Epidermal melanocyte (primary cell): ENCODE results near the gene MBD3L3.
"Not testable (repeated sequence)": the region's sequence is repeated elsewhere in the genome, so short reads cannot be mapped to it uniquely, and the experiment has no call there.

Source experiments
- DNase-seq: peaks from one replicate; pipeline ENCODE4 v3.0.0; 2011; ENCODE audit warnings: low spot score; ENCODE audit not compliant: insufficient read length

MBD3L3 gene

DNA sequence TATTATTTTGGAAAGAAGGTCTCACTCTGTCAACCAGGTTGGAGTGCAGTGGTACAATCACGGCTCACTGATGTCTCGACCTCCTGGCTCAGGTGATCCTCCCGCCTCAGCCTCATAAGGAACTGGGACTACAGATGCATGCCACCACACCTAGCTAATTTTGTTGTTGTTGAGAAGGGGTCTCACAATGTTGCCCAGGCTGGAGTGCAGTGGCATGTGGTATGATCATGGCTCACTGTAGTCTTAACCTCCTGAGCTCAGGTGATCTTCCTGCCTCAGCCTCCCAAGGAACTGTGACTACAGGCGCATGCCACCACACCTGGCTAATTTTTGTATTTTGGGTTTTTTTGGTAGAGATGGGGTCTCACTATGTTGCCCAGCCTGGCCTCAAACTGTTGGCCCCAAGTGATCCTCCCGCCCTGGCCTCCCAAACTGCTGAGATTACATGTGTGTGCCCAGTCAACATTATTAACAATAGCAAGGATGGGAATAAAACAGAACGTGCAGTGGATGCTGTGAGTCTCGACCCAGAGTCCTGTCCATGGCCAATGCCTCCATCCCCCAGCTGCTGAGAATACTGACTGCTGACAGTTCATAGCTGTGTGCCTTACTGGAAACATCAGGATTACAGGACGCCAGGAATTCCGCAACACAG lies 5.4 kb upstream of the MBD3L3 start:
- no peak for DNase-seq

DNA sequence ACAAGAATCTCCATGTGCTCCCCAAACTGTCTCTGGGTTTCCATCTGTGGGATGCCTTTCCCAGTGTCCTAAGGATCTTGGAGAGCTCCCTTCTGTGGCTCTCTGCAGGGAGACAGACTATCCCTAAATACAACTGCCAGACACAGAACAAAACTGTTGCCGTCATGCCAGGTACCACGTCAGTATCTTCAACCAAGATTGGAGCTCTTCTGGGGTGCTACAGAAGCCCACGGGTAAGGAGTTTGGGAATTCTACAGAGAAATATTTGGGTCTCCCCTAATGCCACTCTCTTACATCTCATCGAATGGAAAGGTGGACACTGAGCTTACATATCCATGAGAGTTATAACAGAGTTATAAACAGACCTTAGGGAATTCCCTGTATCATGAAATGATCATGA lies 4.9 kb upstream of the MBD3L3 start:
- no peak for DNase-seq

DNA sequence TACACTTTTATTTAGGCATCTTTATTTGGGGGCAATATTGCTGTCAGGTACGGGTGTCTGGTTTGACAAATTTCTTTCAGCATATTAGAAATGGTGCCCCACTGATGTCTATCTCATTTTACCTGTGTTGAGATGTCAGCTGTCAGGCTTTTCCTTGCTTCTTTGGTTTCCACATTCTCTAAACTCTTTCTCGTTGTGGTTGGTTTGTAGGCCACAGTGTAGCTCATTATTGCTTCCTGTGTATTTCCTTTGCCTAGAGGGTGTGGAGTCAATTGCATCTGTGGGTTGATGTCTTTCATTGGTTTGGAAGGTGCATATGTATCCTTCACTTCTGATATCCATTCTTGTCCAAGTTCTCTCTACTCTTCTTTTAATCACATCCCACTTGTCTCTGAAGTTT lies 1.5 kb upstream of the MBD3L3 start:
- DNase-seq, result not testable (repeated sequence)

DNA sequence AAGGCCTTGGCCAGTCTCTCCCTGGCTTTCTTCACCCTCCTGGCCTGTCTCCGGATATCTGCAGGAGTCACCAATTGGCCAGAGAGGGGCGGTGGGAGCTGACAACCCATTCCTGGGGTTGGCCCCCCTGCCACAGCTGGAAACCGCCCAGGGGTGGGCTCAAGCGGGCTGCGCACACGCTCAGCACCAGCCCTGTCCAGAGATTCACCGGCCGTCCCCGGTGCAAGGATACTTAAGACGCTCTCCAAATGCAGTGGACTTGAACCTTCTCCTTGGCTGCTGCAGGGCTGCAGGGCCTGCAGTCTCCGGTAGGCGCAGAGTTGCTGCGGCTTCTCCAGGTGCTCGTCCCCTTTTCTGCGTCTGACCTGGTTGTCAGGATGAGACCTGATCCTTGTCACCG lies 2.1 kb downstream of the MBD3L3 start:
- DNase-seq, result not testable (repeated sequence)

DNA sequence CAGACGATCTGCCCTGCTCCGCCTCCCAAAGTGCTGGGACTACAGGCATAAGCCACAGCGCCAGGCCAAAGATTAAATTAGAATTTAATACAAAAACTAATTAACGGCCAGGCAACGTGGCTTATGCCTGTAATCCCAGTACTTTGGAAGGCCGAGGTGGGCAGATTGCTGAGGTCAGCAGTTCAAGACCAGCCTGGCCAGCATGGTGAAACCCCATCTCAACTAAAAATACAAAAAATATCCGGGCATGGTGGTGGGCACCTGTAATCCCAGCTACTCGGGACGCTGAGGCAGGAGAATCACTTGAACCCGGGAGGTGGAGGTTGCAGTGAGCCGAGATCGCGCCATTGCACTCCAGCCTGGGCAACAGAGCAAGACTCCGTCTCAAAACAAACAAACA lies 2.8 kb downstream of the MBD3L3 start:
- not testable (repeated sequence) for DNase-seq

DNA sequence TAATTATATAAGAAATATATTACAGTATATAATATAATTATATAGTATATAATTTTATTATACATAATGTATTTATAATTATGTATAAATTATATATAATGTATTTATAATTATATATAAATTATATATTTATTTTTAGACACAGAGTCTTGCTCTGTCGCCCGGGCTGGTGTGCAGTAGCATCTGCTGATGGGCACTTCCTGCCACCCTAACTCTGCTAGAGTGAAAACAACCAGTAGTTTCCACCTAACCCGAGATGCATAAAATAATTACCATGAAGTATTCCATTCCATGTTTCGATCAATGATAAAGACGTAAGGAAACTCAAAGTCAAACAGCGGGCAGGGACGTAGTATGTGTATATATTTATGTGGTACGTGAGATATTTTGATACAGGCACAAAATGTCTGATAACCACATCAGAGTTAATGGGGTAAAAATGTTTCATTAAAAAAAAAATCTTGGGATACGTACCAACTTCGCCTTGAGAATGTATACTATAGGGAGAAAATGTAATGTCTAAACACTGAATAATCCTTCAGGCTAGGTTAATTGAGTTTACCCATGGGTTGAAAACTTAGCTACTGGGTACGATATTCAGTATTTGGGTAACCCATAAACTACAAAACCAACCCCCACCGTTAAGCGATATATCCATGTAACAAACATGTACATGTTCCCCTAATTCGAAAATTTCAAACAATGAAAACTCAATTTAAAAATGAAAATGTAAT lies 3.7 kb downstream of the MBD3L3 start:
- not testable (repeated sequence) for DNase-seq

DNA sequence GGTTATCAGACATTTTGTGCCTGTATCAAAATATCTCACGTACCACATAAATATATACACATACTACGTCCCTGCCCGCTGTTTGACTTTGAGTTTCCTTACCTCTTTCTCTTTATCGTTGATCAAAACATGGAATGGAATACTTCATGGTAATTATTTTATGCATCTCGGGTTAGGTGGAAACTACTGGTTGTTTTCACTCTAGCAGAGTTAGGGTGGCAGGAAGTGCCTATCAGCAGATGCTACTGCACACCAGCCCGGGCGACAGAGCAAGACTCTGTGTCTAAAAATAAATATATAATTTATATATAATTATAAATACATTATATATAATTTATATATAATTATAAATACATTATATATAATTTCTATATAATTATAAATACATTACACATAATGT lies 5.6 kb downstream of the MBD3L3 start:
- not testable (repeated sequence) for DNase-seq

DNA sequence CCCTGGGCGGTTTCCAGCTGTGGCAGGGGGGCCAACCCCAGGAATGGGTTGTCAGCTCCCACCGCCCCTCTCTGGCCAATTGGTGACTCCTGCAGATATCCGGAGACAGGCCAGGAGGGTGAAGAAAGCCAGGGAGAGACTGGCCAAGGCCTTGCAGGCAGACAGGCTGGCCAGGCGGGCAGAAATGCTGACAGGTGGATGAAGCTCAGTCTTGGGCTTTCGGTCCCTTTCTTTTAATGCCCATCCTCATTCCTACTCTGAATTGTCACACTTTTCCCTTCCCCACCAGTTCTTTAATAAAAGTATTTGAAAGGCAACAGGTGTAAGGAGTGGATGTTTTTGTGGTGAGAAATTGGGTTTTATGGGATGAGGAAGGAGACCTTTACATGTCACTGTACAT lies 7.1 kb downstream of the MBD3L3 start:
- DNase-seq, result not testable (repeated sequence)

DNA sequence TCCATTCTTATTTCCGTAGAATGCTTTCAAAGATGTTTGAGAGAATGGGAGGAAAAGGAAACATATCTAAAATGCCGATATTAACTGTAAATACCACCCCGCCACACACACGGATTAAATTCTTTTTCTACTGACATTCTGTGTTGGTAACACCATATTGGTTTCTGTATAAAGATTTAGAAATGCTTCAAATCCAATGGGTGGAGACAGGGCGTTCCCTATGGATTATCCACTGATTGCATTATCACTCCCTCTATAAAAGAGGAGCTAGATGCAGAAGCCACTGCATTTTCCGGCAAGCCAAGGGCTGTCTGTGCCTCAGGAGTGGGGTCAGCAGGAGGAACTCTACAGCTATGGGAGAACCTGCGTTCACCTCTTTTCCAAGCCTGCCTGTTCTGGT lies 9.5 kb downstream of the MBD3L3 start, which contains the start of gene MBD3L2:
MBD3L2 (plus strand) TSS at position 301 of the 400 bp plus-strand sequence; CDS start at position 354, 53 bp downstream.
- not testable (repeated sequence) for DNase-seq

DNA sequence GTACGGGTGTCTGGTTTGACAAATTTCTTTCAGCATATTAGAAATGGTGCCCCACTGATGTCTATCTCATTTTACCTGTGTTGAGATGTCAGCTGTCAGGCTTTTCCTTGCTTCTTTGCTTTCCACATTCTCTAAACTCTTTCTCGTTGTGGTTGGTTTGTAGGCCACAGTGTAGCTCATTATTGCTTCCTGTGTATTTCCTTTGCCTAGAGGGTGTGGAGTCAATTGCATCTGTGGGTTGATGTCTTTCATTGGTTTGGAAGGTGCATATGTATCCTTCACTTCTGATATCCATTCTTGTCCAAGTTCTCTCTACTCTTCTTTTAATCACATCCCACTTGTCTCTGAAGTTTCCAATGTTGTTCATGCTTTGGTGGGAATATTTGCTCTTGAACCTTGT lies 16.9 kb downstream of the MBD3L3 start:
- DNase-seq, result not testable (repeated sequence)

DNA sequence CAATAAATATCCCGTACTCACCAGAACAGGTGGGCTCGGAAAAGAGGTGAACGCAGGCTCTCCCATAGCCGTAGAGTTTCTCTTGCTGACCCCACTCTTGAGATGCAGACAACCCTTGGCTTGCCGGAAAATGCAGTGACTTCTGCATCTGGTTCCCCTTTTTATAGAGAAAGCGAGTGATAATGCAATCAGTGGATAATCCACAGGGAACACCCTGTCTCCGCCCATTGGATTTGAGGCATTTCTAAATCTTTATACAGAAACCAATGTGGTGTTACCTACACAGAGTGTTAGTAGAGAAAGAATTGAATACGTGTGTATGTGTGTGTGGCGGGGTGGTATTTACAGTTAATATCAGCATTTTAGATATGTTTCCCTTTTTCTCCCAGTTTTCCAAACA lies 18.4 kb downstream of the MBD3L3 start, which contains the start of gene MBD3L4:
MBD3L4 (minus strand) TSS at position 101 of the 400 bp plus-strand sequence; CDS start at position 66, 35 bp downstream.
- not testable (repeated sequence) for DNase-seq

DNA sequence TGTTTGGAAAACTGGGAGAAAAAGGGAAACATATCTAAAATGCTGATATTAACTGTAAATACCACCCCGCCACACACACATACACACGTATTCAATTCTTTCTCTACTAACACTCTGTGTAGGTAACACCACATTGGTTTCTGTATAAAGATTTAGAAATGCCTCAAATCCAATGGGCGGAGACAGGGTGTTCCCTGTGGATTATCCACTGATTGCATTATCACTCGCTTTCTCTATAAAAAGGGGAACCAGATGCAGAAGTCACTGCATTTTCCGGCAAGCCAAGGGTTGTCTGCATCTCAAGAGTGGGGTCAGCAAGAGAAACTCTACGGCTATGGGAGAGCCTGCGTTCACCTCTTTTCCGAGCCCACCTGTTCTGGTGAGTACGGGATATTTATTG lies 28.2 kb downstream of the MBD3L3 start, which contains the start of gene MBD3L5:
MBD3L5 (plus strand) TSS at position 301 of the 400 bp plus-strand sequence; CDS start at position 335, 34 bp downstream.
- DNase-seq, result not testable (repeated sequence)

DNA sequence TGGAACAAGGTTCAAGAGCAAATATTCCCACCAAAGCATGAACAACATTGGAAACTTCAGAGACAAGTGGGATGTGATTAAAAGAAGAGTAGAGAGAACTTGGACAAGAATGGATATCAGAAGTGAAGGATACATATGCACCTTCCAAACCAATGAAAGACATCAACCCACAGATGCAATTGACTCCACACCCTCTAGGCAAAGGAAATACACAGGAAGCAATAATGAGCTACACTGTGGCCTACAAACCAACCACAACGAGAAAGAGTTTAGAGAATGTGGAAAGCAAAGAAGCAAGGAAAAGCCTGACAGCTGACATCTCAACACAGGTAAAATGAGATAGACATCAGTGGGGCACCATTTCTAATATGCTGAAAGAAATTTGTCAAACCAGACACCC lies 29.7 kb downstream of the MBD3L3 start:
- not testable (repeated sequence) for DNase-seq

DNA sequence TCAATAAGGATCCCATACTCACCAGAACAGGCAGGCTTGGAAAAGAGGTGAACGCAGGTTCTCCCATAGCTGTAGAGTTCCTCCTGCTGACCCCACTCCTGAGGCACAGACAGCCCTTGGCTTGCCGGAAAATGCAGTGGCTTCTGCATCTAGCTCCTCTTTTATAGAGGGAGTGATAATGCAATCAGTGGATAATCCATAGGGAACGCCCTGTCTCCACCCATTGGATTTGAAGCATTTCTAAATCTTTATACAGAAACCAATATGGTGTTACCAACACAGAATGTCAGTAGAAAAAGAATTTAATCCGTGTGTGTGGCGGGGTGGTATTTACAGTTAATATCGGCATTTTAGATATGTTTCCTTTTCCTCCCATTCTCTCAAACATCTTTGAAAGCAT lies 37.1 kb downstream of the MBD3L3 start, which contains the start of gene MBD3L2B:
MBD3L2B (minus strand) TSS at position 101 of the 400 bp plus-strand sequence; CDS start at position 67, 34 bp downstream.
- not testable (repeated sequence) for DNase-seq

DNA sequence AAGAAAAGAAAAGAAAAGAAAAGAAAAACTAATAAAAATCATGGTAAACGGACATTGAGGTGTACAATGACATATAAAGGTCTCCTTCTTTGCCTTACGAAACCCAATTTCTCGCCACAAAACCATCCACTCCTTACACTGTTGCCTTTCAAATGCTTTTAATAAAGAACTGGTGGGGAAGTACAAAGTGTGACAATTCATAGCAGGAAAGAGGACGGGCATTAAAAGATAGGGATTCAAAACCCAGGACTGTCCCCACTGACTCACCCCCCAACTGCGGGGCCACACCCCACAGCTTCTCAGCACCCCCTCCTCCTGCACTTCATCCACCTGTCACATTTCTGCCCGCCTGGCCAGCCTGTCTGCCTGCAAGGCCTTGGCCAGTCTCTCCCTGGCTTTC lies 39.6 kb downstream of the MBD3L3 start:
- DNase-seq, result no peak

DNA sequence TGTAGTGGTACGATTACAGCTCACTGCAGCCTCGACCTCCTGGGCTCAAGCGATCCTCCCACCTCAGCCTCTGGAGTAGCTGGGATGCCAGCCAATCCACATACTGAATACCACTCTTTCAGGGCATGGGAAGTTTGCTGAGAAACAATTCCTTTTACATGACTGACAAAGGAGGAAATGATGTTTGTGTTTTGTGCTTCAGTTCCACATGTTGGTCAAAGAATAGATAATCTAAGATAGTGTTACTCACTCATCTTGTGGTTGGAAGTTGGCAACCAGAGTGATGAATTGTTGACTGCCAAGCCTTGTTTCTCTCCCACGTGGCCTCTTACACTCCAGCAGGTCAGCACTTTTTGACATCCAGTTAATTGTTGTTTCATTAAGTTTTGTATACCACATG lies 44.8 kb downstream of the MBD3L3 start:
- DNase-seq, result no peak

DNA sequence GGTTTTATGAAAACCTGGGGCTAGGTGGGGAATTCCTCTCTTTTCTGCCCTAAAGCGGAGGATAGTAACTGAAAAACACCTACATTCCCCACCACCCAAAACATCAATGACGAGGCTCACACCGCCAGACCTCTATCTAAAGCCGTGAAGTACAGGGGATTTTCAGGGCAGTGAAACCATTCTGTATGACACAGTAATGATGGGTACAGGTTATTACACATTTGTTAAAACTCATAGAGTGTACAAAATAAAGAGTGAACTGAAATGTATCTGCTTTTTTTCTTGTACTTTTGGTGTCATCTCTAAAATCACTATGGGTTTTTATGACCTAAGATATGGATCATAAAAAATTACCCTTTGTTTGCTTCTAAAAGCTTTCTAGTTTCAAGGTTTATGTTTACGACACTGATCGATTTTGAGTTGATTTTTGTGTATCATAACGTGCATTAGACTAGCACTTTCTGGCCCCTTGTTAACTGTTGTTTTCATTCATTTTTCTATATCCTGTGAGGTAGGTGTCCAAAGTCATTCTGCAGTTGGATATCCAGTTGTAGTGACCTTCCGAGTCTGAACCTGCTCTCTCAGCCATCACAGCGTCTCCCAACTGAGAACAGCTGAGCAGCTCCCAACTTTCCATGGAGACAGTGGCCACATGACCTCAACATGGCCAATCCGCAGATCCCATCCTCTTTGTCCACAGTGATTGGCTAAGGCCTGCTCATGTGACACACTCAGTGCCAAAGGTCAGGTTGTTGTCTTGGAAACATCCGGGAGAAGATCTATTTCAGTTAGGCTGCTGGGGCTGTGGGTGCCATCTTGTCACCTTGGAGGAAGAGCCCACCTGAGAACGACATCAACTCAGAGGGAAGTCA lies 47.5 kb downstream of the MBD3L3 start:
- DNase-seq, result no peak

DNA sequence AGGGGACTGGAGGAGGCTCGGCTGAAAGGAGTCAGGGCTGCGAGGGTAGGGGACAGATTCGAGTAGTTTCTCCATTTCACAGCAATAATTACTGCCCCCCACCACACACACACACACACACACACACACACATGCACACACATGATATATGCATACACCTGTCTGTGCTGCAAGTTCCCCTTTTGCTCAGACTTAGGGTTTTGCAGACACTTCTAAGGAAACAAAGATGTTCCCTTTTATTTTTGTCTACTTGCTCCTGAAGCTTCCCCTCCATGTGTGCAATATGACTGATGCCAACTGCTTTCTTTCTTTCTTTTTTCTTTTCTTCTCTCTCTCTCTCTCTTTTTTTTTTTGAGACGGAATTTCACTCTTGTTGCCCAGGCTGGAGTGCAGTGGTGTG lies 50.6 kb downstream of the MBD3L3 start:
- DNase-seq, result no peak
